Stimulated activated effector memory CD8-positive, alpha-beta T cell treated with anti-CD3 and anti-CD28 coated beads, Interleukin-12 subunit alpha, Interleukin-12 subunit beta, amount 100 ng/mL, for 72 hours (primary cell): ENCODE results near the gene SERPINA5.

Experiments
- ATAC-seq: fragments of 150-1000 bp; cut with Tn5 transposase; 2 replicates; pipeline ENCODE4 v1.10.0; 2021
- DNase-seq, 2 donors: peaks; one replicate each; pipeline ENCODE4 v3.0.0; 2021 to 2022; ENCODE audit warnings: low spot score in 2 of 2
- H3K27ac Mint-ChIP-seq: one replicate; pipeline ENCODE4 v1.8.0; 2022; ENCODE audit warnings: mild to moderate bottlenecking, mixed read lengths
- H3K36me3 Mint-ChIP-seq: one replicate; pipeline ENCODE4 v1.8.0; 2022; ENCODE audit warnings: mild to moderate bottlenecking, mixed read lengths
- H3K4me1 Mint-ChIP-seq: one replicate; pipeline ENCODE4 v1.8.0; 2022; ENCODE audit warnings: mixed read lengths
- H3K4me3 Mint-ChIP-seq: one replicate; pipeline ENCODE4 v1.8.0; 2022; ENCODE audit warnings: mild to moderate bottlenecking, mixed read lengths
- H3K9me3 Mint-ChIP-seq: one replicate; pipeline ENCODE4 v1.8.0; 2022; ENCODE audit warnings: mixed read lengths

Gene SERPINA5

DNA sequence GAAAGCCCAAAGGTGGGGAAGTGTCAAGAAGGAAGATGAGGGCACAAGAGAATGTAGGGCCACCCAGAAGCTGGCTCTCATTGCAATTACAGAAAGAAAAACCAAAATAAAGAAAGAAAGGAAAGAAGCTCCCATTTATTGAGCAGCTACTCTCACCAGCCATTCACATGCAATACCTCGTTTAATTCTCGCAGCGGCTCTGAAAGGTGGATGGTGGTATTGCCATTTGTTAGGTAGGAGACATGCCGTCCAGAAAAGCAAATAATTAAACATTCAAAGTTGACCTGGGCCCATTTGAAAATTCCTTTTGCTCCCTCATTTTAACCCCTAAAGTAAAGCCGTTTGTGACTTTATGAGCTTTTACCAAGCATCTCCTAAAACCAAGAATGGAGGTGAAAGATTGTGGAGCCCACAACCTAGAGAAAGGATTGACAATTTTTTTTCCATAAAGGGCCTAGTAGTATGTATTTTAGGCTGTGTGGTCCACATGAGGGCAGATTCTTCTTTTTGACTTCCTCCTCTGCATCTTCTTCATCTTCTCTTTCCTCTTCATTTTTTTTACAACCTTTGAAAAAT is 36.2 kb downstream of the SERPINA5 start:
- peaks cover 21% of the 10 kb centered on the region for H3K9me3 Mint-ChIP-seq
- ATAC-seq: no peak
- no peak overlapping the region for H3K4me3 Mint-ChIP-seq
- no peak overlapping the region for H3K27ac Mint-ChIP-seq
- no peak for DNase-seq
- H3K36me3 Mint-ChIP-seq: no peaks in the 10 kb centered on the region
- H3K4me1 Mint-ChIP-seq: no peaks in the 10 kb centered on the region

DNA sequence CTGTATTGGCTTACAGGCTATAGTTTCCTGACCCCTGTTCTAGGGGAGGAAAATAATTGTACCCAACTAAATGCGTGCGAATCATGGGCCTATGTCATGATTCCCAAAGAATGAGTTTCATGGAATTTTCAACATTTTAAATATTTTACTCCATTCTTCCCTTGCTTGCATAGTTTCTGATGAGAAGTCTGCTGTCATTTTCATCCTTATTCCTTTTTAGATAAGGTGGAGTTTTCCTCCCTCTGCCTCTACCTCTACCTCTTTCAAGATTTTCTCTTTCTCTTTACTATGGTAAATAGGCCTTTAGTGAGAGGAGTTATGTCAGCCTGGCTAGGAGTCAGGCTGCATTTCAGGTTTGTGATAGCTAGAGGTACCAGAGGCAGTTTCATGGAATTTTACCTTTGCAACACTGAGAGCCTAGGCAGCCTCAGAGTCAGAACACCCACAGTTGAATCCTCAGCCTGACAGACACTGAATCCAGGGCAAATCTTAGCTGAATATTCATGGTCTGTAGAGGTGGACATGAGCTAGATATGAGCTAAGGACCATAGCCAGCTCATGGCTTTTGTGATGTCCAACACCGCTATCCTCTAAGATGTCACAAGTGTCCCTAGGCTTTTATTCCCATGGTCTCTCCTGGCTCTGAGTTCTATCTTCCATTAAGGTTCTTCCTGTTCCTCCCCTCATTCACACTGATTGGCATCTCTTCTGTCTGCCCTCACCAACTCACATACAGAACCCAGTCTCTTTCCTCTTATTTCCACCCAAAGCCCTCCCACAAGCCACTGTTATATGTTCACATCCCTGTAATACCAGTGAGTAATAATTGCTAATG is 37.0 kb downstream of the SERPINA5 start:
- ATAC-seq: no peak
- Mint-ChIP-seq H3K4me1 (no peaks in the 10 kb centered on the region), H3K27ac (no peak overlapping the region), H3K4me3 (no peak overlapping the region), H3K9me3 (peaks cover 21% of the 10 kb centered on the region), H3K36me3 (no peaks in the 10 kb centered on the region)
- no peak for DNase-seq

DNA sequence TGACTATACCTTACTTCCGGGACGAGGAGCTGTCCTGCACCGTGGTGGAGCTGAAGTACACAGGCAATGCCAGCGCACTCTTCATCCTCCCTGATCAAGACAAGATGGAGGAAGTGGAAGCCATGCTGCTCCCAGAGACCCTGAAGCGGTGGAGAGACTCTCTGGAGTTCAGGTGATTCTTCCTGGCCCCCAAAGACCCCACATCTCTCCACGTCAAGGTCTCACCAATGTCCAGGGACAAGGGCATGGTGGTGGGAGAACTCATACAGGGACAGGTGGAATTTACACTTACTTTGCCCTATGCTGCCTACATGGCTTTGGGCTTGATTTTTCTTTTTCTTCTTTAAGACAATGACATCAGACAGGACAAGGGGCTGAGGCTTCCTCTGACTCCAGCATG is 38.1 kb downstream of the SERPINA5 start:
- H3K27ac Mint-ChIP-seq: no peak overlapping the region
- no peaks in the 10 kb centered on the region for H3K36me3 Mint-ChIP-seq
- H3K4me1 Mint-ChIP-seq: no peaks in the 10 kb centered on the region
- peaks cover 21% of the 10 kb centered on the region for H3K9me3 Mint-ChIP-seq
- no peak overlapping the region for H3K4me3 Mint-ChIP-seq
- ATAC-seq (no peak), DNase-seq (no peak)

DNA sequence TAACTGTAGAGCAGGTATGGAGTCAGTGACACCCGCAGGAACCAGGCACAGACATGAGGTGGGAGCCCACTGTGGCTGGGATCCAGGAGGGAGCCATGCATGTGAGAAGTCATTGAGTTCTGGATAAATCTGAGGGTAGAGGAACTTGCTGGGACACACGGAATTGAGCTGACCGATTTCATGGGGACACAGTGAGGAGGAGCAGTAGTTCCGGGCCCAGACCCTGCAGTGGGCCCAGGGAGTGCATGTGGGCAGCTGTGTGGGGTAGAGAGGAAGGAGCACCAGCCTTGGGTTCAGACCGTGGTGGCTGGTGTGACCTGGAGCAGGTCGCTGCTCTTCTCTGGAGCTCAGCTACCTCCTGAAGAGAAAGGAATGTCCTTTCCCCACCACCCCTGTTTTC is 39.4 kb downstream of the SERPINA5 start:
- DNase-seq (no peak), ATAC-seq (no peak)
- no peak overlapping the region for H3K27ac Mint-ChIP-seq
- peaks cover 21% of the 10 kb centered on the region for H3K9me3 Mint-ChIP-seq
- H3K4me1 Mint-ChIP-seq: no peaks in the 10 kb centered on the region
- H3K36me3 Mint-ChIP-seq: no peaks in the 10 kb centered on the region
- no peak overlapping the region for H3K4me3 Mint-ChIP-seq

DNA sequence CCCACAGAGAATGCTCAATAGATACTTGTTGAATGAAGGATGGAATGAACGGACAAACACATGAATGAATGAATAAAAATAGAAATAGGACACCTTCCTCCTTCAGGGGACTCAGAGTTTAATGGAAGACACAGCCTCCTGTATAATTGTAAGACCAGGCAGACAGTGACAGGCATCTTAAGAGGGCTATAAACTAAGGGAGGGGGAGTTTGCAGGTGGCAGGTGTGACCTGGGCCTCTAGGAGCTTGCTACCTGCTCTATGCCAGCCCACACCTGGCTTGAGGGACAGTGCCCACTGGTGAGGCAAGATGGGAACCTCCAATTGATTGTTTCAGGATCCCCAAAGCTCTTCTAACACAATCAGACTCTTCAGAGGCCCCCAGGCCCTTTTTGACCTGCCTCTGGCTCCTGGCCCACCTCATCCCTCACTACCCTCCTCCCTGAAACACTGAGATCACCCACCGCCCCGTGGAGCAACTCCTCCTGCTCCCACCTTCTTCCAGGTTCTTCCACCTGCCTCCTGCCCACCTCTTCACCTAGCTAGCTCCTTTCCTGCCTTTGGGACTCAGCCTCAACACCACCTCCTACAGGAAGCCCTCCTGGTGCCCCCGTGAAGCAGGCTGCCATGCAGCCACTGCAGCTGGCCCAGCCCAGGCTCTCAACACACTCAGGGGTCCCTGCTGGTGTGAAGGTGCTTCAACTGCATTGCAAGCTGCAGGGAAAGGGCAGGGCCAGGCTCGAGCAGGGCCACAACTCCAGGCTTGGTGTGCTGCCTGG is 40.3 kb downstream of the SERPINA5 start:
- peaks cover 17% of the 10 kb centered on the region for H3K9me3 Mint-ChIP-seq
- H3K4me3 Mint-ChIP-seq: no peak overlapping the region
- DNase-seq (no peak), ATAC-seq (no peak)
- no peak overlapping the region for H3K27ac Mint-ChIP-seq
- H3K36me3 Mint-ChIP-seq: no peaks in the 10 kb centered on the region
- no peaks in the 10 kb centered on the region for H3K4me1 Mint-ChIP-seq

DNA sequence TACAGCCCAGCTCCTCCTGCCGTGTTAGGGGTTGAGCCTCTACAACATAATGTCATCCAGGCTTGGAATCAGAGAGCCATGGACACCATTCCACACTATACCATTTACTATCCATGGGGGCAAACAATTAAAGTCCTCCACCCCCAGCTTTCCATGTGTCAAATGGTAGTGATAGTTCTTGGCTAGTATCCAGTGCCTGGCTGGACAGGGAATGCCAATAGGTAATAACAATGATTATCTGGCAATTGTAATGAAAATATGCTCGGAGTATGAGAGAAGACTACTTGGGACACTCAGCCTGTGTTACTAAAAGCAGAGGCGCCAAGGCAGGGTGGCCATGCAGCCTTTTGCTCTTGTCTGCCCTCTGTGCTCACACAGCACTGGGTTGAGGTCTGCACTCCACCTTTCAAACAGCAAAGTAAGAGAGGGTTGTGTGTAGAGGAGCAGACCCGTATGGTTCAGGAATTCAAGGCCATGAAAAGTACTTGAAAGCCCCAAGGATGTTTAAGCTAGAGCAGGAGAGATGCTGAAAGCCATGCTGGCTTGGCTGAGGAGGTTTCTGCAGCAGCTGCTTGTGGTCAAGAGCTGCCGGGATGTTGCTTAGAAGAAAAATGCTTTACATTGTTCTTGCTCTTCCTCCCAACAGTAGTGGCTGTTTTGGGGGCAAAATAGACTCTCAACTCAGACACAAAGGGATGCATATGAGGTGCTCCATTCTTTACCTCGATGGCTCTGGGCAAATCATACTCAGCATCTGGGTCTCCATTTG is 41.6 kb downstream of the SERPINA5 start:
- Mint-ChIP-seq H3K4me1 (no peaks in the 10 kb centered on the region), H3K36me3 (no peaks in the 10 kb centered on the region), H3K4me3 (no peak overlapping the region), H3K27ac (no peak overlapping the region), H3K9me3 (peaks cover 14% of the 10 kb centered on the region)
- ATAC-seq (no peak), DNase-seq (no peak)

DNA sequence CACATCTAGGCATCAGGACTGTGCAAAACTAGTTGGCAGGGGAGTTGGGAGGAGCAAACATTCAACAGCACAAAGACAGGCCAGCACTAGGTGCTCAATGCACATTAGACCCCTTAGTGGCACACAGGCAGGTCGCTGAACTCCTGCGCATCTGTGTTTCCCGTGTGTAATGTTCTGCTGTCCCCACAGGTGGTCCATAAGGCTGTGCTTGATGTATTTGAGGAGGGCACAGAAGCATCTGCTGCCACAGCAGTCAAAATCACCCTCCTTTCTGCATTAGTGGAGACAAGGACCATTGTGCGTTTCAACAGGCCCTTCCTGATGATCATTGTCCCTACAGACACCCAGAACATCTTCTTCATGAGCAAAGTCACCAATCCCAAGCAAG is 42.2 kb downstream of the SERPINA5 start:
- Mint-ChIP-seq H3K4me3 (no peak overlapping the region), H3K4me1 (no peaks in the 10 kb centered on the region), H3K36me3 (no peaks in the 10 kb centered on the region), H3K9me3 (peaks cover 11% of the 10 kb centered on the region), H3K27ac (no peak overlapping the region)
- no peak for DNase-seq
- ATAC-seq: no peak

DNA sequence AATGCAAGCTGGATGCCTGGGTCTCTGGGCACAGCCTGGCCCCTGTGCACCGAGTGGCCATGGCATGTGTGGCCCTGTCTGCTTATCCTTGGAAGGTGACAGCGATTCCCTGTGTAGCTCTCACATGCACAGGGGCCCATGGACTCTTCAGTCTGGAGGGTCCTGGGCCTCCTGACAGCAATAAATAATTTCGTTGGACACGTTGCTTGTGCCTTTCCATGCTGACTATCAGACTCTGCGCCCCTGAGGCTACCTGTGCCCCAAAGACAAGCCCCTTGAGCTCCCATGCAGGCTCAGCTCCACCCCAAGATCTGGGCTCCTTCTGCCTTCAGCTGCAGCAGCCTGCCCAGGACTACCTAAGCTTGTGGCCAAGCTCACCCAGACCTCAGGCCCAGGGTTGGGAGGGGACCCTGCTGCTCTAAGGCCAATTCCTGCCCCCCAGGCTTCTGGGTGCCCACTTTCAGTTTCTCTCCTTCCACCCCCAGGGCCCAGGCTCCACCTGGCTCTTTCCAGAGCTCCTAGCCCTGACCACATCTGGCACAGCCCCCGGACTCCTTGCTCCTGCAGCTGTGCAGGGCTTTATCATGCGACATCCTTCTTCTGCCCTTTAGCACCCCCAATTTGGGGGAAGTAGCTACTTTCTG is 42.8 kb downstream of the SERPINA5 start:
- H3K36me3 Mint-ChIP-seq: no peaks in the 10 kb centered on the region
- no peak overlapping the region for H3K27ac Mint-ChIP-seq
- peaks cover 6% of the 10 kb centered on the region for H3K9me3 Mint-ChIP-seq
- no peak for DNase-seq
- H3K4me1 Mint-ChIP-seq: no peaks in the 10 kb centered on the region
- H3K4me3 Mint-ChIP-seq: no peak overlapping the region
- ATAC-seq: no peak

DNA sequence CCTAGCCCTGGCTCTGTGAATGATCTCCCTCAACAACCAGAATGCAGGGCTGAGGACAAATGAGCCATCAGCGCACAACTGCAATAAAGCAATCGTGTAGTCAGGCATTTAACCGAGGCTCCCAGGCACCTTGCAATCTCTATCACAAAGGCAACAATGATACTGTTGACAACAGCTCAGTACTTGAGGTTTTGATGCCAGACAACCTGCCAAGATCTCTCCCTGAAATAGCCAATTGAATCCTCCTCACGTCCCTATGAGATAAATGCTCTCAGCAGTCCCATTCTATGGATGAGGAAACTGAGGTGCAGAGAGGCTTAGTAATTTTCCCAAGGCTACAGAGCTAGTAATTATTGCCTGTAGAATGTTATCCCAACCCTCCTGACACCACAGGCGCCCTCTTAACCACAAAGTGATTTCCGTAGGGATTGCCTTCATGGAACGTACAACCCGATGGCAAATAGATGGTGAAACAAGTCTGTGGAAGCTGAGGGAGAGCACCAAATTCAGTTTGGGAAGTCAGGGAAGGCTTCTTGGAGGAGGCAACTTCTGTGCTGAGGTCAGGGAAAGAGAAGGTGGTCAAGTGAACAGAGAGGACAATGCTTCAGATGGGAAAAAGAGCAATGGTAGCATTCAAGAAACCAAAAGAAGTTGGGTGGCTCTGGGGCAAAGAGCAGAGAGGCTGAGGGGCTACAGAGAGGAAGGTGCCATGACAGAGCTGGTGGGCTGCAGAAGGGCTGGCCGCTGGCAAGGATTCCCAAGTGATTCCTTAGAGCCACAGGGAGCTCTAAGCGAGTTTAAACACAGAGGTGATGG is 43.5 kb downstream of the SERPINA5 start:
- Mint-ChIP-seq H3K4me1 (no peaks in the 10 kb centered on the region), H3K27ac (no peak overlapping the region), H3K9me3 (peaks cover 5% of the 10 kb centered on the region), H3K36me3 (no peaks in the 10 kb centered on the region), H3K4me3 (no peak overlapping the region)
- DNase-seq (no peak), ATAC-seq (no peak)

DNA sequence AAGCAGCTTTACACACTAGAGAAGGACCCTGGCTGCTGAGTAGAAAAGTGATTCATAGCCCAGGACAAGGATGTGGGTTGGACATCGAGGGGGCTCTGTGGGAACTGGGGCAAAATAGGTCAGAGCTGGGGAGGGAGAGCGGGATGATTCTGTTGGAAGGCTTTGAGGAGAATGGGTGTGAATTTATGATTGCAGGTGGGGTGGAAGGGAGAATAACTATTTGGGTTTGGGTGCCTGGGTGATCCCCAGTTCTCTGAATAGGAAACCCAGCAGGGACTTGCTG is 44.1 kb downstream of the SERPINA5 start:
- H3K4me3 Mint-ChIP-seq: no peak overlapping the region
- no peaks in the 10 kb centered on the region for H3K9me3 Mint-ChIP-seq
- ATAC-seq (no peak), DNase-seq (no peak)
- no peak overlapping the region for H3K27ac Mint-ChIP-seq
- no peaks in the 10 kb centered on the region for H3K4me1 Mint-ChIP-seq
- no peaks in the 10 kb centered on the region for H3K36me3 Mint-ChIP-seq

DNA sequence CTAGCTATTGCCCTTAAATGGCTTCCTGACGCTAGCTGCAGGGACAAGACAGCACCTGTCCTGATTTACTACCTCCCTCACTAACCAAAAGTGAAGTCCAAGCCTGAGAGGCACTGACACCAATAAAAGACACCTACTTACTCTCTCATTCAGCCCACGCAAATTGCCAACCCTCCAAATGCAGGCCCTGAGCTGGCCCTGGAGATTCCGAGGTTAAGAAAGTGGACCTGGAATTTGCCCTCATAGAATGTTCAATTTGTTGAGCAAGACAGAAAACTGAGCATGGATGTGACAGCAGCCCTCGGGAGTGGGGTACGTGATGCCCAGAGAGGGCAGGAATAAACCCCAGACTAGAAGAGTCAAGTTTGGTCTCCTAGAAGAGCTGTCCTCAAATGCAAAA is 47.4 kb downstream of the SERPINA5 start:
- no peak overlapping the region for H3K27ac Mint-ChIP-seq
- ATAC-seq: no peak
- H3K9me3 Mint-ChIP-seq: no peaks in the 10 kb centered on the region
- no peaks in the 10 kb centered on the region for H3K36me3 Mint-ChIP-seq
- DNase-seq: no peak
- no peaks in the 10 kb centered on the region for H3K4me1 Mint-ChIP-seq
- no peak overlapping the region for H3K4me3 Mint-ChIP-seq

DNA sequence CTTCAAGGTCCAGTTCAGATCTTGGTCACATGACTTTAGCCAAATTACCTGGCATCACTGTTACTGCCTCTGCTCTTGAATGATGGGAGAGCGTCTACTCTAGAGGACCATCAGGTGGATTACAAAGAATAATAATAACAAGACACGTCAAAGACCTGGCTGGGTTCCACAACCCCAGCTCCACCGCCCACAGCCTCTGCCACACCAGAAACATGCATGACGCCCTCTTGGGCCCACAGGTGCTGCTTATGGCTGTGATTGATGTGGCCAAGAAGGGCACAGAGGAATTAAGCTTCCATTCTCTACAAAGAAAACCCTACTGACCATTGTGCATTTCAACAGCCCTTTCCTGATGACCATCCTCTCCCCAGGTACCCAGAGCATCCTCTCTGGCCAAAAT is 49.2 kb downstream of the SERPINA5 start:
- no peak for DNase-seq
- Mint-ChIP-seq H3K4me1 (no peaks in the 10 kb centered on the region), H3K36me3 (no peaks in the 10 kb centered on the region), H3K27ac (no peak overlapping the region), H3K9me3 (no peaks in the 10 kb centered on the region), H3K4me3 (no peak overlapping the region)
- ATAC-seq: no peak

DNA sequence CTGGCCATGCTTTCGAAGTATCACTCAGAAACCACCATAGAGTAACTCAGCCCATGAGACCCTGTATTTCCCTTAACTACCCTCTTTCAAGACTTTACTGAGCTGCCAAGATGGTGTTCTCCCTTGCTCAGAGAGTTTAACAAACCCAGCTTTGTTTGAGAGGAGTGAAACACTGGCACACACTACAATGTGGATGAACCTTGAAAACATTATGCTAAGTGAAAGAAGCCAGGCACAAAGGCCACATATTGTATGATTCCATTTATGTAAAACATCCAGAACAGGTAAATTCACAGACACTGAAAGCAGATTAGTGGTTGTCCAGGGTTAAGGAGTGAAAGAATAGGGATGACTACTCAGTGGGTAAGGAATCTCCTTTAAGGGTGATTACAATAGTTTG is 49.8 kb downstream of the SERPINA5 start:
- no peak for DNase-seq
- Mint-ChIP-seq H3K9me3 (no peaks in the 10 kb centered on the region), H3K36me3 (no peaks in the 10 kb centered on the region), H3K4me3 (no peak overlapping the region), H3K27ac (no peak overlapping the region), H3K4me1 (no peaks in the 10 kb centered on the region)
- ATAC-seq: no peak

DNA sequence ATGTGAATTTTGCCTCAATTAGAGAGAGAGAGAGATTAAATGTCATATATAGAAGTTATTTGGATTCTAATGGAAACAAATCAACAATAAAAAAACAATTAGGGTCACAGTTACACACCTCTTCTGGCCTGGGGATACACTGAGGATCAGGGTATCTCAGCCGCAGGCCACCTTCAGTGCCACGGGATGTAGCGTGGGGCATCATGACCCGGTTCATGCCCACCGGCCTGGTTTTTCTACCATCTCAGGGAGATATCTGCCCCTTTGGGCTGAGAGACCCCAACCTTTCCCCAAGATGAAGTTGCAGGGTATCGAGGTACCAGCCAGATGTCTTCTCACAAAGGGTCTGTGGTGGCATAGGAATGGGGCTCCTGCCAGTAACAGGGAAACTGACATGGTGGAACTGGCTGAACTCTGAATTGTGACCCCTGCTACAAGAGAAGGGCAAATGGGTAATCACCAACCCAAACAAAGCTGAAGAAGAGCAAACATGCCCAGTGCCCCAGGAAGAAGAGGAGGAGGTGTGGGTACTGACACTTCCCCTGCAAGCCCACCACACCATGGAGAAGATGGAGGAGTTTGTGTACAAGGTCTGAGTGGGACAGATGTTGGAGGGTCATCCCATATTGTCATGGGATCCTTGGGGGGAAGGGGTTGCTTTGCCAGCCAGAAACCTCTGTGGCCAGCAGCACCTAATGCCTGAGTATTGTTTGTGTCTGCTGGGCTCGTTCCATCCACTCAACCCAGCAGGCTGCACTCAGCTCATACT is 50.5 kb downstream of the SERPINA5 start:
- H3K36me3 Mint-ChIP-seq: no peaks in the 10 kb centered on the region
- H3K27ac Mint-ChIP-seq: no peak overlapping the region
- no peak for ATAC-seq
- no peak for DNase-seq
- no peak overlapping the region for H3K4me3 Mint-ChIP-seq
- H3K4me1 Mint-ChIP-seq: no peaks in the 10 kb centered on the region
- no peaks in the 10 kb centered on the region for H3K9me3 Mint-ChIP-seq
